HepG2 (cell line): ENCODE results near the gene NFIC. TPM values are rescaled to one million over a fixed set of nuclear protein-coding genes. Genes with fewer than 3 reads are reported as not detected.
"Not testable (repeated sequence)": the region's sequence is repeated elsewhere in the genome, so short reads cannot be mapped to it uniquely, and the experiment has no call there.

Experiments
- ATAC-seq: fragments of 200-7000 bp; cut with Tn5 transposase; 3 replicates; pipeline ENCODE4 v1.9.1; 2020; ENCODE audit warnings: mild to moderate bottlenecking, moderate library complexity
- BruUV-seq: library from RNA; stranded (reverse); fragments of 400-500 nt; replicated peaks from 2 replicates; lab custom pipeline; 2021; lab: Mats Ljungman, UMichigan
- CTCF ChIA-PET: fragments of 300-600 bp; formaldehyde crosslinking; extraction: SDS; loops from one replicate; lab custom pipeline; 2021; ENCODE audit warnings: low total read pairs, inconsistent platforms, low intra/inter-chr PET ratio; lab: Yijun Ruan, JAX
- POLR2A ChIA-PET: fragments of 350-600 bp; sonication (Branson Sonifier 250); formaldehyde crosslinking; loops from one replicate; lab custom pipeline; 2020; ENCODE audit warnings: antibody characterized with exemption, inconsistent platforms; lab: Yijun Ruan, JAX
- DNase-seq: peaks from one replicate; pipeline ENCODE4 v3.0.0-alpha.2; 2015; ENCODE audit warnings: low spot score
- FAIRE-seq: peaks from 3 replicates; lab custom pipeline; 2011; peaks lifted over from hg19 to GRCh38; lab: Jason Lieb, UNC
- H2AFZ ChIP-seq: one replicate; pipeline ENCODE4 v1.6.1; 2011; ENCODE audit warnings: low read length, inconsistent platforms
- H3K27ac ChIP-seq: fragments of 300-600 bp; 3 replicates; pipeline ENCODE4 v1.8.0; 2011; ENCODE audit warnings: mixed run types, mild to moderate bottlenecking, mixed read lengths, low read length, inconsistent platforms; ENCODE audit not compliant: insufficient read depth; ENCODE audit errors: extremely low read length
- H3K27me3 ChIP-seq, 2 experiments: fragments of 200-600 bp in 1 of 2; 2 replicates in 1 of 2; 3 replicates in 1 of 2; pipeline versions ENCODE4 v1.6.0 to v1.8.0; 2011; ENCODE audit warnings: low read length in 2 of 2, mild to moderate bottlenecking in 2 of 2, moderate library complexity in 2 of 2, inconsistent platforms in 1 of 2; ENCODE audit not compliant: insufficient read depth in 2 of 2, control insufficient read depth in 1 of 2
- H3K36me3 ChIP-seq, 2 experiments: fragments of 200-600 bp in 1 of 2; replicated peaks in 1 of 2; 2 replicates in 1 of 2; 3 replicates in 1 of 2; pipeline versions ENCODE4 v1.5.1 to v1.8.0; 2011; ENCODE audit warnings: low read length in 2 of 2, inconsistent platforms in 1 of 2; ENCODE audit not compliant: insufficient read depth in 2 of 2, control insufficient read depth in 1 of 2
- H3K4me1 ChIP-seq: 2 replicates; pipeline ENCODE4 v1.5.1; 2012; ENCODE audit warnings: low read length, inconsistent platforms; ENCODE audit not compliant: insufficient read depth
- H3K4me2 ChIP-seq: 2 replicates; pipeline ENCODE4 v1.6.0; 2011; ENCODE audit warnings: low read depth, low read length, inconsistent platforms
- H3K4me3 ChIP-seq, 3 experiments: fragments of 200-600 bp in 1 of 3; sonication (generic), shearing (Covaris generic) in 1 of 3; replicated peaks in 1 of 3; 2 replicates each; pipeline ENCODE4 v1.5.1; 2011 to 2016; ENCODE audit warnings: low read length in 3 of 3, inconsistent platforms in 2 of 3, low read depth in 2 of 3, mild to moderate bottlenecking in 2 of 3, control low read depth in 1 of 3, mixed read lengths in 1 of 3; ENCODE audit not compliant: insufficient read depth in 1 of 3
- H3K79me2 ChIP-seq: one replicate; pipeline ENCODE4 v1.6.1; 2011; ENCODE audit warnings: low read length, inconsistent platforms; ENCODE audit not compliant: insufficient read depth
- H3K9ac ChIP-seq: 2 replicates; pipeline ENCODE4 v1.6.0; 2011; ENCODE audit warnings: mild to moderate bottlenecking, low read depth, low read length, inconsistent platforms; ENCODE audit not compliant: insufficient read depth
- H3K9me3 ChIP-seq: 2 replicates; pipeline ENCODE4 v1.5.1; 2012; ENCODE audit warnings: mild to moderate bottlenecking, low read length
- H4K20me1 ChIP-seq: 2 replicates; pipeline ENCODE4 v1.6.0; 2011; ENCODE audit warnings: inconsistent platforms, mild to moderate bottlenecking, low read length, moderate library complexity; ENCODE audit not compliant: insufficient read depth
- HMGA1 ChIP-seq: sonication (generic); formaldehyde crosslinking; conservative IDR thresholded peaks from 2 replicates; pipeline ENCODE4 v1.4.0; 2020; ENCODE audit warnings: missing genetic modification reagents
- SALL1 ChIP-seq: sonication (generic); formaldehyde crosslinking; IDR thresholded peaks from 2 replicates; pipeline ENCODE4 v1.8.0; 2022; ENCODE audit warnings: mild to moderate bottlenecking, missing genetic modification reagents
- SALL2 ChIP-seq: sonication (generic); formaldehyde crosslinking; IDR thresholded peaks from 2 replicates; pipeline ENCODE4 v1.8.1; 2023; ENCODE audit warnings: mild to moderate bottlenecking, missing genetic modification reagents, inconsistent platforms
- TGIF2 ChIP-seq: IDR thresholded peaks from 2 replicates; pipeline ENCODE4 v1.6.1; 2016; ENCODE audit warnings: control low read depth, missing compliant biosample characterization
- ZFP36 ChIP-seq: fragments of 150-350 bp; IDR thresholded peaks from 2 replicates; pipeline ENCODE4 v1.6.1; 2018; ENCODE audit warnings: borderline replicate concordance, low read length, low read depth; ENCODE audit not compliant: partially characterized antibody
- ZNF256 ChIP-seq: sonication (generic); formaldehyde crosslinking; conservative IDR thresholded peaks from 2 replicates; pipeline ENCODE4 v1.4.0; 2020; ENCODE audit warnings: missing genetic modification reagents
- ZNF572 ChIP-seq: sonication (generic); formaldehyde crosslinking; IDR thresholded peaks from 2 replicates; pipeline ENCODE4 v1.5.1; 2020; ENCODE audit warnings: mild to moderate bottlenecking, missing genetic modification reagents
- ZNF687 ChIP-seq: sonication (generic); formaldehyde crosslinking; IDR thresholded peaks from 2 replicates; pipeline ENCODE4 v1.5.1; 2020; ENCODE audit warnings: mild to moderate bottlenecking, missing genetic modification reagents, moderate library complexity
- ZNF761 ChIP-seq: sonication (generic); formaldehyde crosslinking; conservative IDR thresholded peaks from 2 replicates; pipeline ENCODE4 v1.4.0; 2020; ENCODE audit warnings: mild to moderate bottlenecking, missing genetic modification reagents
- ZNF784 ChIP-seq: sonication (generic); formaldehyde crosslinking; IDR thresholded peaks from 2 replicates; pipeline ENCODE4 v1.5.1; 2020; ENCODE audit warnings: missing genetic modification reagents, mild to moderate bottlenecking, borderline replicate concordance
- WGBS: methylation state at CpG from one replicate; pipeline ENCODE4 v1.1.6; 2017; ENCODE audit warnings: low lambda C conversion rate; 5-methylcytosine and 5-hydroxymethylcytosine counted together
- in situ Hi-C: cut with HindIII; loops from 2 replicates; pipeline ENCODE4 v1.10.0; 2017; ENCODE audit warnings: low pct_unique_long_range_greater_than_20kb; ENCODE audit not compliant: extremely low pct_ligation_motif_present
- intact Hi-C: fragments of 100-400 bp; cut with micrococcal nuclease; formaldehyde crosslinking; loops from one replicate; pipeline ENCODE4 v1.10.0; 2022; ENCODE audit not compliant: unreplicated experiment
- polyA plus RNA-seq, 8 experiments: library from polyadenylated mRNA; depleted of rRNA in 3 of 8; stranded (reverse) in 7 of 8; unstranded in 1 of 8; fragments of >200 nt; fragmentation: Illumina TruSeq in 4 of 8; extraction: Trizol in 4 of 8; gene quantifications; 2 replicates each; pipeline versions ENCODE4 v1.2.1 to v1.2.3, GENCODE V29; 2011 to 2016; ENCODE audit warnings: low read depth in 4 of 8, missing spikeins in 1 of 8, mixed read lengths in 1 of 8; ENCODE audit not compliant: insufficient read depth in 1 of 8
- total RNA-seq, 5 experiments: library from RNA; depleted of rRNA; stranded (reverse); fragments of >200 nt; fragmentation: Illumina TruSeq; extraction: Trizol; gene quantifications; 2 replicates each; pipeline ENCODE4 v1.2.3, GENCODE V29; 2016; ENCODE audit warnings: low read depth in 1 of 5

The NFIC gene
- total and polyA plus RNA-seq, 2 of the 13 experiments (the other 11 are each of a cell fraction or from before 2014, with no cell fraction given): 1.3 to 2.5 TPM

- in situ Hi-C loops, H2AFZ ChIP-seq, H3K36me3 ChIP-seq, H3K4me3 ChIP-seq, ATAC-seq, H3K9me3 ChIP-seq, H3K4me2 ChIP-seq, intact Hi-C loops, DNase-seq, H3K9ac ChIP-seq, H4K20me1 ChIP-seq, BruUV-seq, FAIRE-seq, H3K79me2 ChIP-seq, H3K27me3 ChIP-seq, CTCF ChIA-PET: not testable (repeated sequence)
- POLR2A ChIA-PET: interaction anchor here (2.6 kb wide), 1 partner anchor 13 kb away, joined by 6 read pairs; no protein-coding TSS in a partner anchor
- H3K27ac ChIP-seq: peak overlapping the region; percentile 89
- 100% methylated on average over 7 of the region's 7 CpGs for WGBS
- peaks cover 58% of the 10 kb centered on the region for H3K4me1 ChIP-seq
These were observed 32.9 kb downstream of the NFIC start for GRCh38 chr19:3399311-3399710.

- CTCF ChIA-PET: no interaction called here
- POLR2A ChIA-PET: no interaction called here
- no peak for TF ChIP-seq SALL2
- 0 out of 2 replicates have a peak, but pooled peaks have one; percentile 11 for TF ChIP-seq SALL1
- TF ChIP-seq ZNF784: no peak
- TF ChIP-seq HMGA1 (CRISPR knock-in tag): no peak
- no peak for TF ChIP-seq ZNF256 (CRISPR knock-in tag)
- TF ChIP-seq ZFP36: no peak
- TF ChIP-seq ZNF687 (CRISPR knock-in tag): peak; percentile 37; the same call in 1 of the 2 replicates
- no peak for TF ChIP-seq ZNF572 (CRISPR knock-in tag)
- TF ChIP-seq TGIF2 (CRISPR knock-in tag): no peak
- no peak for TF ChIP-seq ZNF761 (CRISPR knock-in tag)
These were observed 34.8 kb downstream of the NFIC start for GRCh38 chr19:3401004-3401768.

More at GRCh38 chr19:3401004-3401768, 34.8 kb downstream of the NFIC start:
- 95% methylated on average over 16 of the region's 18 CpGs for WGBS
- in situ Hi-C loops (no loop called here), intact Hi-C loops (no loop called here)
- Histone ChIP-seq H3K27ac (no peak overlapping the region), H4K20me1 (no peaks in the 10 kb centered on the region), H3K4me3 (no peak overlapping the region), H3K36me3 (no peaks in the 10 kb centered on the region), H2AFZ (no peak overlapping the region), H3K9ac (no peak overlapping the region), H3K9me3 (no peaks in the 10 kb centered on the region), H3K79me2 (peaks cover 3% of the 10 kb centered on the region), H3K4me1 (peaks cover 59% of the 10 kb centered on the region), H3K4me2 (no peak overlapping the region), H3K27me3 (no peaks in the 10 kb centered on the region)
- DNase-seq (no peak), ATAC-seq (no peak), FAIRE-seq (no peak)
- BruUV-seq: no TSS peak
